ENCODE results near the gene SH3BP5.

The SH3BP5 gene

GRCh38 chr3:15294929-15295328 lies 37.5 kb downstream of the SH3BP5 start:
- no peak for DNase-seq

GRCh38 chr3:15292765-15293522 lies 39.4 kb downstream of the SH3BP5 start:
- no peak for DNase-seq

GRCh38 chr3:15291589-15292541 lies 40.5 kb downstream of the SH3BP5 start:
- DNase-seq, result peak in 3 of 4 experiments; percentile 16 to 28 (median 16)

GRCh38 chr3:15290736-15291135 lies 41.6 kb downstream of the SH3BP5 start:
- no peak for DNase-seq

GRCh38 chr3:15289661-15290060 lies 42.7 kb downstream of the SH3BP5 start:
- DNase-seq, result no peak

- DNase-seq, result no peak
These were observed 43.9 kb downstream of the SH3BP5 start for GRCh38 chr3:15288331-15289035.

- no peak for DNase-seq
These were observed 44.6 kb downstream of the SH3BP5 start for GRCh38 chr3:15287565-15288330.

- DNase-seq, result no peak
These were observed 46.4 kb downstream of the SH3BP5 start for GRCh38 chr3:15286022-15286421.

GRCh38 chr3:15284121-15284889 lies 48.1 kb downstream of the SH3BP5 start:
- DNase-seq, result no peak

GRCh38 chr3:15283702-15284101 lies 48.7 kb downstream of the SH3BP5 start:
- no peak for DNase-seq

GRCh38 chr3:15281817-15282216 lies 50.6 kb downstream of the SH3BP5 start:
- DNase-seq, result no peak

GRCh38 chr3:15280853-15281532 lies 51.4 kb downstream of the SH3BP5 start:
- no peak for DNase-seq

- DNase-seq, result no peak
These were observed 52.5 kb downstream of the SH3BP5 start for GRCh38 chr3:15279671-15280402.

GRCh38 chr3:15279205-15279604 lies 53.2 kb downstream of the SH3BP5 start:
- no peak for DNase-seq

GRCh38 chr3:15277861-15278500 lies 54.4 kb downstream of the SH3BP5 start:
- no peak for DNase-seq

GRCh38 chr3:15276028-15276724 lies 56.2 kb downstream of the SH3BP5 start:
- DNase-seq, result no peak

GRCh38 chr3:15273227-15273626 lies 59.2 kb downstream of the SH3BP5 start:
- DNase-seq, result no peak

- DNase-seq, result no peak
These were observed 59.8 kb downstream of the SH3BP5 start for GRCh38 chr3:15272426-15273196.

All from activated CD4-positive, CD25-positive, alpha-beta regulatory T cell (primary cell).